ENCODE measurements around the gene CDC40. TPM values are rescaled to one million over a fixed set of nuclear protein-coding genes. Genes with fewer than 3 reads are reported as not detected.

CDC40 gene
- polyA plus RNA-seq = 10 to 100 TPM in 3 of 4 donors, 1 to 10 TPM in 1; 8.9 to 19.1 (median 13.2) TPM
- long read RNA-seq, donor 1, partial matches to known transcripts = 0 of 1 reads
- long read RNA-seq, donor 1, other reads (novel, unspliced or antisense) = 0 of 1 reads
- long read RNA-seq, donor 2 = 0 reads
- long read RNA-seq, donor 3 = 0 reads
- long read RNA-seq, donor 4 = 0 reads
- long read RNA-seq, donor 5 = 0 reads
- long read RNA-seq, donor 6, partial matches to known transcripts = 0 of 1 reads
- long read RNA-seq, donor 6, other reads (novel, unspliced or antisense) = 0 of 1 reads
- long read RNA-seq, donor 7, partial matches to known transcripts = 0 of 1 reads
- long read RNA-seq, donor 7, other reads (novel, unspliced or antisense) = 0 of 1 reads
- long read RNA-seq, donor 8 = 0 reads
- long read RNA-seq, donor 9 = 0 reads
- long read RNA-seq, donor 10 = 0 reads

DNA sequence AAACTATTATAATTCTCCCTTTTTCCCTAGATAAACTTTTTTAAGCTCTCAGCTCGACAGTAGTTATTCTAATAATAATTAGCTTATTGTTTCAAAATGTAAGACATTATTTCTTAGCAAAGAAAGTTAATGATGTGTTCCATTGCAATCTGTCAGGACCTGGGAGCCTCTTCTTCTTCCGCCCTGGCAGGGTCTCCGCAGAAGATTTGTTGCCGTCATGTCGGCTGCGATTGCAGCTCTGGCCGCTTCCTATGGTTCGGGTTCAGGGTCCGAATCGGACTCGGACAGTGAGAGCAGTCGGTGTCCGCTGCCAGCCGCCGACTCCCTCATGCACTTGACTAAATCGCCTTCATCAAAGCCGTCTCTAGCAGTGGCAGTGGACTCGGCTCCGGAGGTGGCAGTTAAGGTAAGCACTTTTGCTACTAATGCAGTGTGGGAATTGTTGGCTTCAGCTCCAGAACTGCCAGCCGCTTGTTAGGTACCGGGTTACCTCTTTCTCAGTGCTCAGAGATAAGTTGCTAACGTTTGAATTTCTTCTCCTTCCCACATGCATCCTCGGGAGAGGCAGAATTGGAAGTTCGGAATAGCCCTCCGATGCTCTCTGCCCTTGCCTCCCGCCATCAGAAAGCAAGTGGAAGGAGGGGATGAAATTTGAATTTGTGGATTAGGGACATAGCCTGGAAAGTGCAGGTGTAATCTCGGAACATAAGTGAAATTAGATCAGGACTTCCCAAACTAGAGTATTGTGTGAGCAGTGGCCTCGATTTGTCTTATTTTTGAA lies at the start of gene CDC40:
CDC40 (plus strand) TSS at position 200 of the 781 bp plus-strand sequence; CDS start at position 218, 18 bp downstream.
- Histone ChIP-seq H3K4me3 (ENCODE audit: low read depth in 1 of 3, low read length in 3 of 3) (peak within 1 kb of the TSS; percentile 74 to 84 (median 76)), H3K4me1 (ENCODE audit: control insufficient read depth in 3 of 3, insufficient read depth in 2 of 3, low read depth in 1 of 3, low read length in 2 of 3) (peaks cover 0 to 15% (median 7%) of the 10 kb centered on the region in 3 donors), H3K27me3 (ENCODE audit: control insufficient read depth in 3 of 3, insufficient read depth in 3 of 3, low read length in 3 of 3) (no peaks in the 10 kb centered on the region), H3K36me3 (ENCODE audit: control insufficient read depth in 3 of 3, insufficient read depth in 2 of 3, low read depth in 1 of 3, low read length in 3 of 3) (peaks cover 0 to 4% (median 0%) of the 10 kb centered on the region in 3 donors), H3K9me3 (ENCODE audit: control insufficient read depth in 2 of 2, insufficient read depth in 1 of 2, low read depth in 1 of 2, low read length in 1 of 2) (no peaks in the 10 kb centered on the region), H3K27ac (ENCODE audit: low read depth in 1 of 3, low read length in 2 of 3) (peak within 1 kb of the TSS in 2 of 3 donors; percentile 67 to 90)
- DNase-seq (no peak), FAIRE-seq (no peak)
- 0% methylated on average over 28 of the region's 28 CpGs for WGBS, 3 donors

GRCh38 chr6:110137924-110138887 lies 42.0 kb upstream of the CDC40 start:
- FAIRE-seq = no peak
- 93 to 95% (median 93%) methylated on average over 10 of the region's 10 CpGs for WGBS, 3 donors
- H3K4me1 ChIP-seq (ENCODE audit: control insufficient read depth in 3 of 3, insufficient read depth in 2 of 3, low read depth in 1 of 3, low read length in 2 of 3) = no peaks in the 10 kb centered on the region

GRCh38 chr6:110139052-110139451 lies 41.2 kb upstream of the CDC40 start:
- Histone ChIP-seq H3K27ac (ENCODE audit: low read depth in 1 of 3, low read length in 2 of 3) (no peak overlapping the region), H3K4me3 (ENCODE audit: low read depth in 1 of 3, low read length in 3 of 3) (no peak overlapping the region), H3K36me3 (ENCODE audit: control insufficient read depth in 3 of 3, insufficient read depth in 2 of 3, low read depth in 1 of 3, low read length in 3 of 3) (no peaks in the 10 kb centered on the region), H3K27me3 (ENCODE audit: control insufficient read depth in 3 of 3, insufficient read depth in 3 of 3, low read length in 3 of 3) (no peaks in the 10 kb centered on the region), H3K9me3 (ENCODE audit: control insufficient read depth in 2 of 2, insufficient read depth in 1 of 2, low read depth in 1 of 2, low read length in 1 of 2) (peaks cover 0 to 15% of the 10 kb centered on the region in 2 donors), H3K4me1 (ENCODE audit: control insufficient read depth in 3 of 3, insufficient read depth in 2 of 3, low read depth in 1 of 3, low read length in 2 of 3) (no peaks in the 10 kb centered on the region)
- FAIRE-seq (no peak), DNase-seq (no peak)
- 94 to 95% (median 94%) methylated on average over 8 to 9 of the region's 9 CpGs for WGBS, 3 donors

More at GRCh38 chr6:110137924-110138887, 42.0 kb upstream of the CDC40 start:
- Histone ChIP-seq H3K4me3 (ENCODE audit: low read depth in 1 of 3, low read length in 3 of 3) (no peak overlapping the region), H3K9me3 (ENCODE audit: control insufficient read depth in 2 of 2, insufficient read depth in 1 of 2, low read depth in 1 of 2, low read length in 1 of 2) (peaks cover 0 to 15% of the 10 kb centered on the region in 2 donors), H3K27ac (ENCODE audit: low read depth in 1 of 3, low read length in 2 of 3) (no peak overlapping the region), H3K36me3 (ENCODE audit: control insufficient read depth in 3 of 3, insufficient read depth in 2 of 3, low read depth in 1 of 3, low read length in 3 of 3) (no peaks in the 10 kb centered on the region), H3K27me3 (ENCODE audit: control insufficient read depth in 3 of 3, insufficient read depth in 3 of 3, low read length in 3 of 3) (no peaks in the 10 kb centered on the region)
- no peak for DNase-seq

- no peaks in the 10 kb centered on the region for H3K27me3 ChIP-seq (ENCODE audit: control insufficient read depth in 3 of 3, insufficient read depth in 3 of 3, low read length in 3 of 3)
- DNase-seq (no peak), FAIRE-seq (no peak)
- no peaks in the 10 kb centered on the region for H3K36me3 ChIP-seq (ENCODE audit: control insufficient read depth in 3 of 3, insufficient read depth in 2 of 3, low read depth in 1 of 3, low read length in 3 of 3)
- no peak overlapping the region for H3K4me3 ChIP-seq (ENCODE audit: low read depth in 1 of 3, low read length in 3 of 3)
- H3K9me3 ChIP-seq (ENCODE audit: control insufficient read depth in 2 of 2, insufficient read depth in 1 of 2, low read depth in 1 of 2, low read length in 1 of 2) = peaks cover 0 to 15% of the 10 kb centered on the region in 2 donors
- 79 to 90% (median 86%) methylated on average over 2 of the region's 2 CpGs for WGBS, 3 donors
- H3K27ac ChIP-seq (ENCODE audit: low read depth in 1 of 3, low read length in 2 of 3) = no peak overlapping the region
- H3K4me1 ChIP-seq (ENCODE audit: control insufficient read depth in 3 of 3, insufficient read depth in 2 of 3, low read depth in 1 of 3, low read length in 2 of 3) = no peaks in the 10 kb centered on the region
These were observed 39.6 kb upstream of the CDC40 start for GRCh38 chr6:110140650-110141049.

GRCh38 chr6:110147870-110148269 lies 32.4 kb upstream of the CDC40 start:
- 66 to 84% (median 72%) methylated on average over 3 of the region's 3 CpGs for WGBS, 3 donors
- FAIRE-seq = no peak

DNA sequence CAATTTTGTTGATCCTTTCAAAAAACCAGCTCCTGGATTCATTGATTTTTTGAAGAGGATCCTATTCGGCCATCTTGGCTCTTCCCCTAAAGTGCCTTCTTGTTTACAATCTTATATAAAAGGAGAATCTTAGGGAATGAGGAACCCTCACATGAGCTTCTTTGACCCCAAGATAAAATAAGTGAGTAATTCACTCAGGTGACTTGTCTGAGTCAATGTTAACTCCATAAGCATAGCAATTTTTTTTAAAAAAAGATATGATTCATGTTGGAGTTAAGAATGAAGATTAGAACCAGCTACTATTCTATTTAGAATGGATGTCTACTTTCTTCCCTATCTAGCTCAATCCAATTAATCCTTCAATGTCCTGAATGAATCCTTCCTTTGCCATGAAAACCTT lies 21.7 kb upstream of the CDC40 start:
- Histone ChIP-seq H3K27me3 (ENCODE audit: control insufficient read depth in 3 of 3, insufficient read depth in 3 of 3, low read length in 3 of 3) (no peaks in the 10 kb centered on the region), H3K9me3 (ENCODE audit: control insufficient read depth in 2 of 2, insufficient read depth in 1 of 2, low read depth in 1 of 2, low read length in 1 of 2) (no peaks in the 10 kb centered on the region), H3K4me3 (ENCODE audit: low read depth in 1 of 3, low read length in 3 of 3) (no peak overlapping the region), H3K4me1 (ENCODE audit: control insufficient read depth in 3 of 3, insufficient read depth in 2 of 3, low read depth in 1 of 3, low read length in 2 of 3) (no peaks in the 10 kb centered on the region), H3K36me3 (ENCODE audit: control insufficient read depth in 3 of 3, insufficient read depth in 2 of 3, low read depth in 1 of 3, low read length in 3 of 3) (no peaks in the 10 kb centered on the region), H3K27ac (ENCODE audit: low read depth in 1 of 3, low read length in 2 of 3) (no peak overlapping the region)
- no peak for DNase-seq
- FAIRE-seq = no peak
- WGBS, 3 donors = 91 to 100% (median 95%) methylated on average over 1 of the region's 1 CpG

More at GRCh38 chr6:110147870-110148269, 32.4 kb upstream of the CDC40 start:
- Histone ChIP-seq H3K36me3 (ENCODE audit: control insufficient read depth in 3 of 3, insufficient read depth in 2 of 3, low read depth in 1 of 3, low read length in 3 of 3) (no peaks in the 10 kb centered on the region), H3K27me3 (ENCODE audit: control insufficient read depth in 3 of 3, insufficient read depth in 3 of 3, low read length in 3 of 3) (no peaks in the 10 kb centered on the region), H3K9me3 (ENCODE audit: control insufficient read depth in 2 of 2, insufficient read depth in 1 of 2, low read depth in 1 of 2, low read length in 1 of 2) (no peaks in the 10 kb centered on the region), H3K4me1 (ENCODE audit: control insufficient read depth in 3 of 3, insufficient read depth in 2 of 3, low read depth in 1 of 3, low read length in 2 of 3) (no peaks in the 10 kb centered on the region), H3K4me3 (ENCODE audit: low read depth in 1 of 3, low read length in 3 of 3) (no peak overlapping the region), H3K27ac (ENCODE audit: low read depth in 1 of 3, low read length in 2 of 3) (no peak overlapping the region)
- DNase-seq = no peak

GRCh38 chr6:110170081-110170480 lies 10.1 kb upstream of the CDC40 start:
- Histone ChIP-seq H3K9me3 (ENCODE audit: control insufficient read depth in 2 of 2, insufficient read depth in 1 of 2, low read depth in 1 of 2, low read length in 1 of 2) (no peaks in the 10 kb centered on the region), H3K36me3 (ENCODE audit: control insufficient read depth in 3 of 3, insufficient read depth in 2 of 3, low read depth in 1 of 3, low read length in 3 of 3) (no peaks in the 10 kb centered on the region), H3K4me1 (ENCODE audit: control insufficient read depth in 3 of 3, insufficient read depth in 2 of 3, low read depth in 1 of 3, low read length in 2 of 3) (no peaks in the 10 kb centered on the region), H3K27ac (ENCODE audit: low read depth in 1 of 3, low read length in 2 of 3) (no peak overlapping the region), H3K4me3 (ENCODE audit: low read depth in 1 of 3, low read length in 3 of 3) (no peak overlapping the region), H3K27me3 (ENCODE audit: control insufficient read depth in 3 of 3, insufficient read depth in 3 of 3, low read length in 3 of 3) (no peaks in the 10 kb centered on the region)
- FAIRE-seq = no peak
- WGBS, 3 donors = 90 to 100% (median 92%) methylated on average over 2 of the region's 2 CpGs
- DNase-seq = no peak

Data from small intestine (tissue), 16 donors.